SU-DHL-6 (cell line): ENCODE measurements around the gene NOP14.

Experiments
- H2AFZ ChIP-seq: fragments of 200-600 bp; sonication (generic); 2 replicates; pipeline ENCODE4 v1.6.1; 2014; ENCODE audit warnings: low read depth, mild to moderate bottlenecking, moderate library complexity, mixed read lengths, antibody characterized with exemption, low read length; ENCODE audit not compliant: severe bottlenecking
- H3F3A ChIP-seq: fragments of 200-600 bp; shearing (Covaris generic); 2 replicates; pipeline ENCODE4 v1.6.0; 2016; ENCODE audit warnings: antibody characterized with exemption, mild to moderate bottlenecking; ENCODE audit not compliant: insufficient read depth
- H3K27ac ChIP-seq: fragments of 200-600 bp; sonication (generic); 2 replicates; pipeline ENCODE4 v1.5.1; 2016; ENCODE audit warnings: low read depth, mild to moderate bottlenecking, low read length, moderate library complexity, mixed read lengths
- H3K27me3 ChIP-seq: fragments of 200-600 bp; sonication (generic), shearing (Covaris generic); 2 replicates; pipeline ENCODE4 v1.6.0; 2014; ENCODE audit warnings: mild to moderate bottlenecking, low read length
- H3K36me3 ChIP-seq: fragments of 200-600 bp; sonication (generic); 2 replicates; pipeline ENCODE4 v1.6.1; 2014; ENCODE audit warnings: mild to moderate bottlenecking, low read length, mixed read lengths
- H3K4me2 ChIP-seq: fragments of 300-600, 200-600 bp; shearing (Covaris generic), sonication (generic); 2 replicates; pipeline ENCODE4 v1.6.0; 2014; ENCODE audit warnings: low read length, low read depth, mild to moderate bottlenecking; ENCODE audit not compliant: poor library complexity, severe bottlenecking
- H3K4me3 ChIP-seq: fragments of 200-600 bp; sonication (generic); 2 replicates; pipeline ENCODE4 v1.5.1; 2014; ENCODE audit warnings: antibody characterized with exemption, low read length, mild to moderate bottlenecking, mixed read lengths; ENCODE audit not compliant: insufficient read depth, poor library complexity, severe bottlenecking
- H3K79me2 ChIP-seq: fragments of 200-600 bp; sonication (generic); 2 replicates; pipeline ENCODE4 v1.6.1; 2014; ENCODE audit warnings: mild to moderate bottlenecking, low read length, moderate library complexity; ENCODE audit not compliant: insufficient read depth
- H3K9ac ChIP-seq: fragments of 200-600 bp; sonication (generic); 2 replicates; pipeline ENCODE4 v1.7.0; 2014; ENCODE audit warnings: mild to moderate bottlenecking, low read length
- H3K9me2 ChIP-seq: fragments of 200-600 bp; sonication (generic); replicated peaks from 2 replicates; pipeline ENCODE4 v1.6.1; 2014; ENCODE audit warnings: low read length; ENCODE audit not compliant: insufficient read depth
- H3K9me3 ChIP-seq: fragments of 200-600 bp; sonication (generic); 2 replicates; pipeline ENCODE4 v1.6.1; 2014; ENCODE audit warnings: low read length, mixed read lengths; ENCODE audit not compliant: insufficient read depth
- H4K20me1 ChIP-seq: fragments of 200-600 bp; sonication (generic); 2 replicates; pipeline ENCODE4 v1.6.1; 2014; ENCODE audit warnings: low read depth, mild to moderate bottlenecking, antibody characterized with exemption, low read length, moderate library complexity, mixed read lengths
- EZH2phosphoT487 ChIP-seq: fragments of 200-600 bp; sonication (generic), shearing (Covaris generic); conservative IDR thresholded peaks from 2 replicates; pipeline ENCODE4 v1.6.1; 2018; ENCODE audit warnings: mild to moderate bottlenecking, antibody characterized with exemption, low read length, moderate library complexity, mixed read lengths
- TF ChIP-seq, protein P1 (sequence below): fragments of 200-600 bp; sonication (generic); IDR thresholded peaks from one replicate; pipeline ENCODE4 v1.5.1; 2017; ENCODE audit warnings: antibody characterized with exemption, mild to moderate bottlenecking, low read length, moderate library complexity; ENCODE audit not compliant: insufficient read depth, poor library complexity, severe bottlenecking

Gene NOP14

DNA sequence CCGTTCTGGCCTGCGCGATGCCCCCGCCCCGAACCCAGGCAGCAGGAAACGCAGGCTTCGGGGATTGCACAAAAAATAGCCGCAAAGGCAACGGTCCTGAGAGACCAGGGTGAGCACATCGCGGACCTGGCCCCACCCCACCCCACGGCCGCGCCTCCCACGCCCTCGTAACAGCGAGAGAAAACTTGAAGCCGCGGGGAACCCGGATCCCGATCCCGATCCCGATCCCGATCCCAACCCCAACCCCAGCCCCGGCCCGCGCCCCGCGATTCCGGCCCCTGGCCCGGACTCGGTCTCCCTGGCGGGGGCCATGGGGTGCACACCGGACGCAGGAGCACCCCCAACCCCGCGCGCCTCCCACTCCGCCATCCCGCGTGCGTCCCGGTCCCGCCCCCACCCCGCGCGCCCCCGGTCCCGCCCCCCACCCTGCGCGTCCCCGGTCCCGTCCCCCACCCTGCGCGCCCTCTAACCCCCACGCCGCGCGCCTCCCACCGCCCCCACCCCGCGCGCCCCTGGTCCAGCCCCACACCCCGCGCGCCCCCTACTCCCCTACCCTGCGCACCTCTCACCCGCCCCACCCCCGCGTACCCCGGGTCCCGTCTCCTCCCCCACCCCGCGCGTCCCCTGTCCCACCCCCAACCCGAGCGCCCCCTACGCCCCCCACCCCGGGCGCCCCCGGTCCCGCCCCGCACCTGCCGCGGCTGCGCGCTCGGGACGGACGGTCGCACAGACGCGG, 29.0 kb downstream of the NOP14 start:
- Histone ChIP-seq H3K4me3 (peak overlapping the region; percentile 56), H3K27ac (peak overlapping the region; percentile 48), H3K36me3 (no peaks in the 10 kb centered on the region; the same call in 1 of the 2 replicates), H3K27me3 (no peaks in the 10 kb centered on the region), H2AFZ (no peak overlapping the region), H3F3A (peaks cover 24% of the 10 kb centered on the region), H4K20me1 (no peaks in the 10 kb centered on the region), H3K9me2 (no peaks in the 10 kb centered on the region), H3K9me3 (no peaks in the 10 kb centered on the region), H3K4me2 (peak overlapping the region; percentile 70), H3K79me2 (peaks cover 6% of the 10 kb centered on the region; the same call in 1 of the 2 replicates), H3K9ac (peak overlapping the region; percentile 62)
- no peak for TF ChIP-seq EZH2phosphoT487

DNA sequence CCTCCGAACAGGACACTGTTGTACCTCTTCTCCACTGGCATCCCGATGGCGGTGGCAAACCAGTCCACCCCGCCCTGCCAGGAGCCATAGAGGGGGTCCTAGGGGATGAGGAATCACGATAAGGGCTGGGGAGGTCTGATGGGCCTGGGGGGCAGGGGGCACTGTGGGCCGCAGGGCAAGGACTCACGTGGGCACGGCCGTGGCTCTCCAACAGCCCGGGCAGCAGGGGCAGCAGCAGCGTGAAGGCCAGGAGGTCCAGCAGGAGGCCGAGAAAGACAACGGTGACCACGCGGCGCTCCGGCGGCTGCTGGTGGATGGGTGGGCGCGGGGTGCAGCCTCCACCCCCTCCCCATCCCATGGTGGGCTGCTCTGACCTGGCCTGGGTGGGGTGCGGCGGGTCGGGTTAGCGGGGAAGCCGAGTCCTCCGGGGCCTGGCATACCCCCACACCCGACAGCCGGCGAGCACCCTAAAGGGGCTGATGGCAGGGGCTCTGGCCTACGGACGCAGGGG, 29.6 kb downstream of the NOP14 start:
- H3F3A ChIP-seq: peaks cover 24% of the 10 kb centered on the region
- no peaks in the 10 kb centered on the region for H3K9me2 ChIP-seq
- no peaks in the 10 kb centered on the region for H3K9me3 ChIP-seq
- no peaks in the 10 kb centered on the region for H4K20me1 ChIP-seq
- H3K9ac ChIP-seq: peak overlapping the region; percentile 62
- H3K79me2 ChIP-seq: peaks cover 6% of the 10 kb centered on the region; the same call in 1 of the 2 replicates
- H3K27ac ChIP-seq: peak overlapping the region; percentile 48
- TF ChIP-seq, protein P1, sequence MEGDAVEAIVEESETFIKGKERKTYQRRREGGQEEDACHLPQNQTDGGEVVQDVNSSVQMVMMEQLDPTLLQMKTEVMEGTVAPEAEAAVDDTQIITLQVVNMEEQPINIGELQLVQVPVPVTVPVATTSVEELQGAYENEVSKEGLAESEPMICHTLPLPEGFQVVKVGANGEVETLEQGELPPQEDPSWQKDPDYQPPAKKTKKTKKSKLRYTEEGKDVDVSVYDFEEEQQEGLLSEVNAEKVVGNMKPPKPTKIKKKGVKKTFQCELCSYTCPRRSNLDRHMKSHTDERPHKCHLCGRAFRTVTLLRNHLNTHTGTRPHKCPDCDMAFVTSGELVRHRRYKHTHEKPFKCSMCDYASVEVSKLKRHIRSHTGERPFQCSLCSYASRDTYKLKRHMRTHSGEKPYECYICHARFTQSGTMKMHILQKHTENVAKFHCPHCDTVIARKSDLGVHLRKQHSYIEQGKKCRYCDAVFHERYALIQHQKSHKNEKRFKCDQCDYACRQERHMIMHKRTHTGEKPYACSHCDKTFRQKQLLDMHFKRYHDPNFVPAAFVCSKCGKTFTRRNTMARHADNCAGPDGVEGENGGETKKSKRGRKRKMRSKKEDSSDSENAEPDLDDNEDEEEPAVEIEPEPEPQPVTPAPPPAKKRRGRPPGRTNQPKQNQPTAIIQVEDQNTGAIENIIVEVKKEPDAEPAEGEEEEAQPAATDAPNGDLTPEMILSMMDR: no peak
- no peak for TF ChIP-seq EZH2phosphoT487
- peak overlapping the region; percentile 56 for H3K4me3 ChIP-seq
- H3K4me2 ChIP-seq: peak overlapping the region; percentile 70
- H3K27me3 ChIP-seq: no peaks in the 10 kb centered on the region
- no peak overlapping the region for H2AFZ ChIP-seq
- H3K36me3 ChIP-seq: no peaks in the 10 kb centered on the region; the same call in 1 of the 2 replicates

DNA sequence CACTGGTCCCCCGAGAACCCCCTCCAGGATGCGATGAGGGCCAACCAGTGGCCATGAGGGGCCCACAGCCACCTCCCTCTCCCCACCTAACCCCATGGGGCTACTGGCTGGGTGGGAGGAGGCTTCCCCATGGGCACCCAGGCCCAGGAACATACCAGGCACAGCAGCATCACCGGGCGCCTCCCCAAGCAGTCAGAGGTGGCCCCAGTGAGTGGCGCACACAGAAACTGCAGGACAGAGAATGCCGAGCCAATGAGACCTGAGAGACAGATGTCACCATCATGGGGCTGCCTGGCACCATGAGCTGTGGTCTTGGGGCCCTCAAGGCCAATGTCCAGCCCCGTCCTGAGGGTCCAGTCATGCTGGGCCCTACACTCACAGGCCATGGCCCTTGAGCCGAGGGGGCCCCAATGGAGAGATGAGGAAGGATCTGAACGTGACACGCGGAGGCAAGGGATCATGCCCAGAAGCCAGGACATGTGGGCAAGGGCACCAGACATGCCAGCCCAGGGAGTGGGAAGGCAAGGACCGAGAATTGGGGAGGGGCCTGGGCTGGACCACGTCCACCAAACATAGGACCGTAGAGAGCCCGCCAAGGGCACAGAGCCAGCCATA, 30.1 kb downstream of the NOP14 start:
- H4K20me1 ChIP-seq: no peaks in the 10 kb centered on the region
- H3K9ac ChIP-seq: peak overlapping the region; percentile 62
- TF ChIP-seq, protein P1: no peak
- no peak for TF ChIP-seq EZH2phosphoT487
- H3K9me3 ChIP-seq: no peaks in the 10 kb centered on the region
- H3K79me2 ChIP-seq: peaks cover 6% of the 10 kb centered on the region; the same call in 1 of the 2 replicates
- no peaks in the 10 kb centered on the region for H3K36me3 ChIP-seq
- no peaks in the 10 kb centered on the region for H3K9me2 ChIP-seq
- peak overlapping the region; percentile 56 for H3K4me3 ChIP-seq
- peak overlapping the region; percentile 48 for H3K27ac ChIP-seq
- H3K27me3 ChIP-seq: no peaks in the 10 kb centered on the region
- H3K4me2 ChIP-seq: peak overlapping the region; percentile 70
- H3F3A ChIP-seq: peaks cover 24% of the 10 kb centered on the region
- no peak overlapping the region for H2AFZ ChIP-seq
